22Rv1 (cell line): ENCODE data around the gene IBTK.
A peak's percentile ranks its signal among the peaks of the same experiment; 100 is the strongest.

Experiments used
- H3K27ac ChIP-seq: fragments of 450-650 bp; 2 replicates; pipeline ENCODE4 v1.5.1; 2017
- CTCF ChIP-seq: fragments of 450-650 bp; IDR thresholded peaks from 2 replicates; pipeline ENCODE4 v1.5.1; 2017; ENCODE audit warnings: mild to moderate bottlenecking
- ZFX ChIP-seq: fragments of 450-650 bp; IDR thresholded peaks from 2 replicates; pipeline ENCODE4 v1.6.1; 2017; ENCODE audit warnings: antibody characterized with exemption, borderline replicate concordance

The IBTK gene

DNA sequence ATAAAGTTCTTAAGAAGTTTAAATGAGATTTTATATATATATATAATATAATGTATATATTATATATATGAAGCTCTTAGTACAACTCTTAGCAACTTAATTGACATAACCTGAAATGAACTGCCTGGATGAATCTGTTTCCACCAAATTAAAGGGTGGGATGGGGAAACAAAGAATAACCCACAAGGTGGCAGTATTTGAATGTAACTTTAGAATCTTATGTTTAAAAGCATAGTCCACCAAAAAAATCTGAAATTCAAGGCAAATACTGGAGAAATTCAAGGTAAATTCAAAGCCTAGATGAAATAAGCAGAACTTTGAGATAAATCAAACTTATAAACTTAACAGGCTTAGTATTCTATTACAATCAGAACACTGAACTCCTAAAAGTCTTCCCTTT lies 4.4 kb upstream of the IBTK start:
- TF ChIP-seq ZFX: no peak
- peak; percentile 57 for TF ChIP-seq CTCF
- no peak overlapping the region for H3K27ac ChIP-seq

- TF ChIP-seq ZFX (no peak), CTCF (no peak)
- no peak overlapping the region for H3K27ac ChIP-seq
Measured at GRCh38 chr6:82249381-82250253, 2.1 kb upstream of the IBTK start.

GRCh38 chr6:82248273-82248735 lies 760 bp upstream of the IBTK start:
- peak overlapping the region; percentile 87 for H3K27ac ChIP-seq
- TF ChIP-seq ZFX: no peak
- TF ChIP-seq CTCF: no peak

DNA sequence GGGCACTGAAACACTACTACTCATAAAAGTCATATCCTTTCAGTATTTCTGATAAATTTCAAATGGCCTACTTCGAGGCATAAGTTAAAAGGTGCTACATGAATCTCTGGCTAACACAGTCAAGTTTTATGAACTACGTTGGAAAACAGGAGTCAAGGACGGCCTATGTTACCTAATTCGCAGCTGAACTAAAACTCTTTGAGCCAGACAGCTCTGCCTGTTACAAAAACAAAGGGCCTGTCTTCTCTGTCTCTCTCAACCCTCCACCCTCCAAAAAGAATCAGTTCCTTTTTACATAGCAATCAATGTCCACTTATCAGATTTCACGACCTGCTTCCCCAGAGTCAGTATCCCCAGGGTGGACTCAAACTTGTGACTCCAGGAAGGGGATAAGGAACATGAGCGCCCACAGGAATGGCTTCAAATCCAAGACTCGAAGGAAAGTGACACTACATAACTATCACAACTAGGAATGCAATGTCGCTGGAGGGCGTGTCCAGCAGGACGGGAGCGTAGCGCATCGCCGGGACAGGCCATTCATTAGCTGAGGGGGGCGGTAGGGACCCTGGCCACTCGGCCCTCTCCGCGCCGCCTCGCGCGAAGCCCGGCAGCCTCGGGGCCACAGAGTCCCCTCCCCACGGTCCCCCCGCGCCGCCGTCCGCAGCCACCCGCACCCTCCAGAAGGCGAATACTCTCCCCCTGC lies 591 bp downstream of the IBTK start:
- H3K27ac ChIP-seq: peak overlapping the region; percentile 87

GRCh38 chr6:82246370-82246769 lies 1.2 kb downstream of the IBTK start:
- no peak for TF ChIP-seq ZFX
- no peak for TF ChIP-seq CTCF

More for the DNA sequence above, 591 bp downstream of the IBTK start:
- TF ChIP-seq CTCF: 0 out of 2 replicates have a peak, but pooled peaks have one; percentile 11
- TF ChIP-seq ZFX: no peak

DNA sequence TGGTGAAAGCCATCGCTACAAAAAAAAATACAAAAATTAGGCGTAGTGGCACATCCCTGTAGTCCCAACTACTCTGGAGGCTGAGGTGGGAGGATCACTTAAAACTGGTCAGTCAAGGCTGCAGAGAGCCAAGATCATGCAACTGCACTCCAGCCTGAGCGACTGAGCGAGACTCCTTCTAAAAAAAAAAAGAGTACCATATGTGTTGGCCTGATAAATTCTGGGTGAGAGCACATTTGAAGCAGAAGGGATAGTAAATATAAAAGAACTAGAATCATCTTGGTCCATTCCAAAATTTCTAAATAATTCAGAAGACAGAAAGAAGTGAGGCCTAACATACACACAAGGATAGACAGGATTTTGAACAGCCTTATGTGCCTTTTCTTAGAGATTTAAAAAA lies 2.2 kb downstream of the IBTK start:
- 0 out of 2 replicates have a peak overlapping the region, but pooled peaks have one; percentile 87 for H3K27ac ChIP-seq
- TF ChIP-seq ZFX: no peak
- TF ChIP-seq CTCF: no peak

More at GRCh38 chr6:82246370-82246769, 1.2 kb downstream of the IBTK start:
- peak overlapping the region; percentile 87 for H3K27ac ChIP-seq
